GM19455 (cell line): ENCODE data around the gene PRG2.
A peak's percentile ranks its signal among the peaks of the same experiment; 100 is the strongest.
"Not testable (repeated sequence)": the region's sequence is repeated elsewhere in the genome, so short reads cannot be mapped to it uniquely, and the experiment has no call there.

Source experiments
- ATAC-seq: cut with Tn5 transposase; IDR thresholded peaks from one replicate; pipeline ENCODE4 v1.9.1; 2021; ENCODE audit not compliant: unreplicated experiment

PRG2 gene

GRCh38 chr11:57348636-57349313, 41.7 kb downstream of the PRG2 start:
- no peak for ATAC-seq

- no peak for ATAC-seq
Measured at GRCh38 chr11:57348052-57348451, 42.4 kb downstream of the PRG2 start.

GRCh38 chr11:57347336-57347735, 43.1 kb downstream of the PRG2 start:
- ATAC-seq, result no peak

GRCh38 chr11:57345555-57346211, 44.8 kb downstream of the PRG2 start:
- peak; percentile 66 for ATAC-seq

- no peak for ATAC-seq
Measured at GRCh38 chr11:57344826-57345225, 45.6 kb downstream of the PRG2 start.

- ATAC-seq, result no peak
Measured at GRCh38 chr11:57343825-57344224, 46.6 kb downstream of the PRG2 start.

GRCh38 chr11:57342702-57343101, 47.7 kb downstream of the PRG2 start:
- ATAC-seq, result no peak

- ATAC-seq, result no peak
Measured at GRCh38 chr11:57341250-57341808, 49.1 kb downstream of the PRG2 start.

- no peak for ATAC-seq
Measured at GRCh38 chr11:57340039-57340615, 50.3 kb downstream of the PRG2 start.

GRCh38 chr11:57339328-57339727, 51.1 kb downstream of the PRG2 start:
- ATAC-seq, result no peak

- ATAC-seq, result no peak
Measured at GRCh38 chr11:57338142-57338541, 52.3 kb downstream of the PRG2 start, which contains the start of gene P2RX3. Gene P2RX3, plus strand, starts transcription at chr11:57338352. Its CDS starts 199 bp downstream, at chr11:57338551.

GRCh38 chr11:57336856-57337255, 53.6 kb downstream of the PRG2 start:
- ATAC-seq, result not testable (repeated sequence)
